Stimulated activated CD4-positive, alpha-beta T cell treated with anti-CD3 and anti-CD28 coated beads, Interleukin-15, amount 100 ng/mL, for 1 hour (primary cell): Measurements from ENCODE around the gene AMBP.

Experiments
- DNase-seq, 2 donors: peaks; one replicate each; pipeline ENCODE4 v3.0.0-alpha.2; 2020; ENCODE audit warnings: low read depth in 1 of 2, low spot score in 1 of 2

Gene AMBP

DNA sequence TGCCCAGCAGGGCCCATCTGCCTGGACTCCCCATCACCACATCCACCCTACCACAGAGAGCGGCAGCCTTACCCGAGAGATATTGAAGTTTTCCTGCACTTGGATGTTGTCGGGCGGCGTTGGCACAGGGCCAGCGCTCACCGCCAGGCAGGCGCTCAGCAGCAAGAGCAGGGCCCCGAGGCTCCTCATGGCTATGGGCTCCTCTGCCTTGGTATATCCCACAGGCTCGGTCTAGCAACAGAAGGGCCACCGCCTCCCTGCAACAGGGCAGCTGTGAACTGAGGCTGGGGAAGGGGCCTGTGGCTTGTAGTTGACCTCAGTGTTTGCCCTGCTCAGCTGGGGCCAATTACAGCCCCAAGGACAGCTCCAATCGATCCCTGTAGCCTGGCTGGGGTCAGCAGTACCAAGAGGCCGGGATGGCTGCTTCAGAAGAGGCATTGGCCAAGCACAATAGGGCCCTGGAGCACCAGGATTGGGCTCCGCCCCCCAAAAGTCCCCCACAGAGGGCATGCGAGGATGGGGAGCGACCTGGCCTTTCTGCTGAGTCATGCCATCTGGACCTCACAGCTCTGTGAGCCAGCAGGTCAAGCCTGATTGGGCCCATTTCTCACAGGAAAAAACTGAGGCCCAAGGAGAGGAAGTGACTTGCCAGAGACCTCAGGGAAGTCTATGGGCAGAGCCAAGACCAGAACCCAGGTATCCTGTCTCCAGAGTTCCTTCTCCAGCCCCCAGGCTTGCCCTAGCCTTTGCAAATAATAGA lies at the start of gene AMBP:
AMBP (minus strand) TSS at position 280 of the 760 bp plus-strand sequence; CDS start at position 189, 91 bp downstream.
- no peak for DNase-seq

DNA sequence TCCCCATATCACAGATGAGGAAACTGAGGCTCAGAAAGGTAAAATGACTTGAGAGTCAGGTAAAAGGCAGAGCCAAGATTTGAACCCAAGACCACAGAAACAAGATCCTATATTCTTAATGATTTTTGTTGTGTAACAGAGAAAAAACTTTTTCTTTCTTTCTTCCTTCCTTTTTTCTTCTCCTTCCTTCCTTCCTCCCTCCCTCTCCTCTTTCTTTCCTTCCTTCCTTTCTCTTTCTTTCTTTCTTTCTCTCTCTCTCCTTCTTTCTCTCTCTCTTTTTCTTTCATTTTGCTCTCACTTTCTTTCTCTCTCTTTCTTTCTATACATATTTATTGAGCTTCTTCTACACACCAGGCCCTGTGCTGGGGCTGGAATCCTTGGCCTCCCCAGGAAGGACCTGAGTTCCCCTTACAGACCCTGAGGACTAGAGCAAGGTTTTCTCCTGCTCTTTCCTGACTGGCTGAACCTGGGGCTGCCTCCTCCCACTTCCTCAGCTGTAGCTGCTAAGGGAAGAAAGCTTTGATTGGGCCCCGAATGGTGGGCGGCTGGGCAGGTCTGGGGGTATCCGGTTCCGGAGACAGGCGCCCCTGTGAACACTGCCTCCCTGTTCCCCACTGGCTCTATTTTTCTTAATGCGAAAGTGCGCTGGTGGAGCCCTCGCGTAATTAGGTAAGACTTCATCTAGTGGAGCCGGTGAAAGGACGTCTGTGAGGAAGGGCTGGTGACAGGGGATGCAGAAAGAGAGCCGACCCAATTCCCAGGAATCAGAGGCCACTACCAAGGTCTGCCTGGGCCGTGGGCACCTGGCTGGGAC lies 48.4 kb upstream of the AMBP start:
- DNase-seq: no peak

DNA sequence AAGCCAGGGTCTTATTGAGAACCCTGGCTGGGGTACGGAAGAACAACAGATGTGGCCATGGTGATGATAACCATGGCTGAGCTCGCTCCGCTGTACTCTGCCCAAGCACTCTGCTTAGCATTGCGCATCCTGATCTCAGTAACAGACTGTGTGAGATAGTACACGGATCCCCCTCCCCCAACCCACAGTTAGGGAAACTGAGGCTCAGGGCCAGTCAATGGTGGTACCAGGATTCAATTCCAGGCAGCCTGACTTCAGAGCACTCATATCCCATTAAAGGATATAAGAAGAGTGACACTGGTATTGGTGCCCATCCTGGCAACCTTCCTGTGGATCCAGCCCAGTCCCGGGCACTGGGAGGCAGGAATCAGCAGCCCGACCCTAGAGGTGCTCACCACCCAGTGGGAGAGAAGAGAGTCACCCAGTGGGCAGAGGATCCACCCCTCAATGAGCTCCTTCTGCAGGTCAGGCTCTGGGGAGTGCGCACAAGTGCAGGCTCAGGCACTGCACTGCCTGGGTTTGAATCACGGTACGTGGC lies 47.4 kb upstream of the AMBP start:
- no peak for DNase-seq

DNA sequence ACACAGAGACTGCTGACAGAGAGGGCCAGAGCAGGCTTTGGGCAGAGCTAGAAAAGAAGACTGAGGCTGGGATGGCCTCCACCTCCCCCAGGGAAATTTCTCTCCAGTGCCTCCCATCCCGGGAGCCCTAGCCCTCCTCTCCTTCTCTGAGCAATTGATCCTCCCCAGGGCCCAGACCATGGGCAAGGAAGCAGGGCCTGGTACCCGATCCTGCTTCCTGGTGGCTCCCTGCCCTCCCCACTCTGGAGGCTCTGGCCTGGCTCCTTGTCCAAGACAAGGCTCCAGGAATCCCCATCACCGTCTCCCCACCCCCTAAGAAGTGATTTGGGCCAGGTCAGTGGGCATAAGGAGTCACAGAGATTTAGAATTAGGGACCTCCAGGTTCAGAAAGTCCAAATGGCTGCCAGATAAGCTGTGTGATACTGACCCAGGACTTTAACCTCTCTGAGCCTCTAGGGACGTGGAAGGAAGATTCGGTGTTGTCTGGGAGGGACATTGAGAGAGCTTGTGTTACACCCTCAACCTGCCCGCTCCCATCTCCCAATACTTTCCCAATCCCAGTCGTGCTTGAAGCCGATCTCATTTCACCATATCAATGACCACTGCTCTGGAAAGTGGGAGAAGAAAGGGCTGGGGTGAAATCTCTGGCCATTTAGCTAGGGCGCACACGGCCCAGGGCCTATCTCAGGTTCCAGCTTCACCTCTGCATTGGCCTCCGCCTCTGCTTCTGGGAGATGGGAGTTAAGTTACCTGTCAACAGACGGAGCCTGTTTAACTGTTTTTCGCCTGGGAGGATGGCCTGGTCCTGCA lies 46.8 kb upstream of the AMBP start:
- no peak for DNase-seq

DNA sequence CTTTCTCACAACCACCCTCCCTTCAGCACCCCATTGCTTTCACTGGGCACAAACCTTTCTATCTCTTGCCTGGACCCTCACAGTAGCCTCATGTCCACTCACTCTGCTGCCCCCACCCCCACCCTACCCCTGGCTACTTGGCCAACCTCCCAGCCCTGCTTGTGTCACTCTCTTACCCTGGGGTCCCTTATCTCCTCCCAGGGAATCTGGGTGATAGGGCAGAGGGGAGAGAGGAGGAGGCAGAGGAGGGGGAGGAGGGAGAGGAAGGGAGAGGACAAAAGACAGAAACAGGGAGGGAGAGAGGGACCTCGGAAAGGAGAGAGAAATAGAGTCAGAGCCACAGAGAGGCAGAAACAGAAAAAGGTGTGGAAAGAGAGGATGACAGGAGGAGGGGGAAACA lies 46.0 kb upstream of the AMBP start:
- no peak for DNase-seq

DNA sequence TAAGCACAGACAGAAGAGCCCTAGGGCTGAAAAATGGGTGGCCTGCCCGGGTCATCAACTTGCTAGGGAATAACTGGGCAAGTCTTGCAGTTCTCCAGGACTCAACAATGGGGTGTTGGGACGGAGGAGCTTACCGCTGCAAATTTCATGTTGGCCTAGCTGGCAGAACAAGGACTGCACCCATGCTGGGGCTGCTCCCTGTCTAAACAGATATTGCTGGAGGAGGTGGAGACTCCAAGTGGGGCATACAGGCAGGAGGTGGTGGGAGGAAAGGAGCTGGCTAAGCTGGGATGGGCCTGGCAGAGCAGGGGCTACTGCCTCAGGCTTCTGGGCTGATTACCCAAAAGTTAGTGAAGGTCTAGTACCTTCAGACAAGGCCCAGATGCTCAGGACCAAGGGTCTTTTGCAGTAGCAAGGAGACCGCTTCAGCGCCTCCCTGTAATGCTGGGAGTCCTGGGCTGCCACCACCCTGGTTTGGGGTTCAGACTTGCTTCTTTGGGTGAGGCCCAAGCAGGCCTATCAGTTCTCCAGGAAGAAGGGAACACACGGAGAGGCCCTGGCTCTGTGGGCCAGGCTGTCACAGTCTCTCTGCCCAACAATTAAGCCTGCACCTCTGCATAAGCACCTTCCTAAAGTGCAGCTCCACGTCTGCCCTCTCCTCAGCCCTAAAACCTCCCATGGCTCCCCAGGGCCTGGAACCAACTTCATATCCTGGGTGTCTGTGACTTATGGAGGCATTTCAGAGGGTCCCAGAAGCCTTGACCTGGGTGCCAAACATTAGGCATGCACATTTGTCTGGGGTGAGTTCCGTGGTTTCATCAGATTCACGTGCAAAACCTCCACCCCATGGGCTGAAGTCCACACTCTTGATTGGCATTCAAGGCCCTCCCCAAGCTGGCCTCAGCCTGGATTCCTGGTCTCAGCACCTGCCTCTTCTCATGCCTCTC lies 45.2 kb upstream of the AMBP start:
- DNase-seq: no peak

DNA sequence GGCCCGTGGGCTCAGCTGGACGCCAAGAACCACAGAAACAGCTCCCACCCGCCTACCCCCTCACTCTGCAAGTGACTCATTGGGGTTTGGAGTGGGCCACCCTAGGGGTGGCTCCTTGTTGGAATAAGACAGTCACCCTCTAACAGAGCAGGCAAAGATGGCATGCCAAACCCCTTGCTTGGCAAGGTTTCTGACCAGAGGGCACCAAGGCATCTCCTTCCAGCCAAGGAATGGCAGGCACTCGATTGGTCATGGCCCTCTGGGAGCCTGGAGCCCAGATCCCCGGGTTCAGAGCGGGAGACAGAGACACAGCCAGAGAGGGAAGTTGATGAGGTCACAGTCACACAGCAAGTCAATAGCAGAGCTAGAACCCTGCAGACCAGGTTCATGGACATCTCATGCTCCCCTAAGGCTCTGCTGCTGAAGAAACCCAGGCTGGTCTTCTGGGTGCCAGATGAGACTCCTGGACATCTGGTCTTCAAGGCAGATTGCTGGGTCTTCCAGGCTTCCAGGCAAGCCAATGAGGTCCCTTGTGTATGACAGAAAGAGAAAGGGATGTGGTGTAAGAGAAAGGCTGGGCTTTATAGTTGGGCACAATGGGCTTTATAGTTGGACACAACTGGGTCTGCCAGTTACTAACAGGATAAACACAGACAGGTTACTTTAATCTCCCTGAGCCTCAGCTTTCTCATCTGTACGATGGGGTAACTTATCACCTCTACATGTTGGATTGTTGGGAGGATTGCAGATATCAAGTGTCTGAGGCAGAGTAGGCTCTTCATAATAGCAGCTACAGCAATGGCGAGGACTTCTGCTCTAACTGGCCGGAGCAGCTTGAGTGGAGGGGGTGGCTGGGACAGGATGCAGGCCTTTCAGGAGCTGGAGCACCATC lies 44.3 kb upstream of the AMBP start:
- DNase-seq: no peak

DNA sequence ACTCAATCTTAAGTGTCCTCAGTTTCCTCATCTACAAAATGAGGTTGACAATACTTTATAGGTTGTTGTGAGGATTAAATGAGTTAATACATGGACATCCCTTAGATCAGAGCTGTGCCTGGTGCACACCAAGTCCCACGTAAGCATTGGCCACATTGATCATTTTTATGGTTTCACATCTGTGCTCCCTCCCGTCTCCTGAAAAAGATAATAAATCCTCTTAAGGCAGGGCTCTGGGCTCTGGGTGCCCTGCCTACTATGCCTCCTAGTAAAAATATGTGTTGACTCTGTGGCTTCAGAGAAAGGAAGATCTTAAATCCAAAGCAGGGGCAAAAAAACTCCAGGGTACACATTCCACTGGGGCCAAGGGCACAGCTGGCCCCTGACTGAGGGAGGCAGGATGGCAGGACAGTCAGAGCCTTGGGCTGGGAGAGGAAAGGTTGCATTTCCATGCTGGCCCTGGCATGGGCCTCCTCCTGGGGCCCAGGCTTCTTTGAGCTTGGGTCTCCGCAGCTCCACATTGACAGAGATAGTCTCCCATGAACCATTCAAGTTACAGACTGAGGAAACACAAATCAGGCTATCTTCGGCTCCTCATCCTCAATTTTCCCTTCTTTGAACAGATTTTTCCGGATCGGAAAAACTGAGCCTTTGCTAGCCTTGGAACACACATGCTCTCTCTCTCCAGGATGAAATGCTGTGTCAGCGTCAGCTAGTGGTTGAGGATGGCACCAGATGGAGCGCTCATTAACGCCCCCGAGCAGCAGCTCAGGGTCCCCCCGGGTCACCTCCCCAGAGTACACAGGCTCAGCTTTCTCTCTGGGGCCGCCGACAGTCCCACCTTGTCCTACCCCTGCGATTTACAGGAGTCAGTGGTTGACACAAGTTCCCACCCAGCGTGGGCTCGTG lies 43.4 kb upstream of the AMBP start:
- no peak for DNase-seq

DNA sequence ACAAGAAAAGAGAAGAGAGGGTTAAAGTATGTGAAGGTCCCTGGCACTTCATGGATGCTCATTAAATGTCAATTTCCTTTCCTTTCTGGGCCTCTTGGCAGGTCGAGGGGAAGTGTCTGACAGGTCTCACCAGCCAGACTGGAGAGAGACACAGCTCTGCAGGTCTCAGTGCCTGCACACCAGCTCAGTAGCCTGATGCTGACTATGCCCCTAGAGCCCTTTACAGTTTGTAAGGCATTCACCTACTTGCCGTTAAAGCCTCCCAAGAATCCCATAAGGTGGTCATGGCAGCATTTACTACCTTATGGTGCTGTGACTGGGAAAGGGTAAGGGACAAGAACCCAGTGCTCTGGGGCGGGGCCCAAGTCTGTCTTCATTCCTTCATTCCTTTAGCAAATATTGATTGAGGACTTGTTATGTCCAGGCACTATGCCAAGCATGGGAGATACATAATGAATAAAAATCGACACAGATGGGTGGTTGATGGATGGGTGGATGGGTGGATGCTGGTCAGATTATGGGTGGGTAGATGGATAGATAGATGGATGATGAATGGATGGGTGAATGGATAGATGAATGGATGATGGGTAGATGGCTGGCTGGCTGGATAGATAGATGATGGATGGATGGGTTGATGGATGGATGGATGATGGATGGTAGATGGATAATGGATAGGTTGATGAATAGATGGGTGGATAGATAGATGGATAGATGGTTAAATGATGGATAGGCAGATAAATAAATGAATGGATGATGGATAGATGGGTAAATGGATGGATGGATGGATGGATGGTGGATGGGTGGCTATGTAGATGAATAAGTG lies 42.3 kb upstream of the AMBP start:
- no peak for DNase-seq

DNA sequence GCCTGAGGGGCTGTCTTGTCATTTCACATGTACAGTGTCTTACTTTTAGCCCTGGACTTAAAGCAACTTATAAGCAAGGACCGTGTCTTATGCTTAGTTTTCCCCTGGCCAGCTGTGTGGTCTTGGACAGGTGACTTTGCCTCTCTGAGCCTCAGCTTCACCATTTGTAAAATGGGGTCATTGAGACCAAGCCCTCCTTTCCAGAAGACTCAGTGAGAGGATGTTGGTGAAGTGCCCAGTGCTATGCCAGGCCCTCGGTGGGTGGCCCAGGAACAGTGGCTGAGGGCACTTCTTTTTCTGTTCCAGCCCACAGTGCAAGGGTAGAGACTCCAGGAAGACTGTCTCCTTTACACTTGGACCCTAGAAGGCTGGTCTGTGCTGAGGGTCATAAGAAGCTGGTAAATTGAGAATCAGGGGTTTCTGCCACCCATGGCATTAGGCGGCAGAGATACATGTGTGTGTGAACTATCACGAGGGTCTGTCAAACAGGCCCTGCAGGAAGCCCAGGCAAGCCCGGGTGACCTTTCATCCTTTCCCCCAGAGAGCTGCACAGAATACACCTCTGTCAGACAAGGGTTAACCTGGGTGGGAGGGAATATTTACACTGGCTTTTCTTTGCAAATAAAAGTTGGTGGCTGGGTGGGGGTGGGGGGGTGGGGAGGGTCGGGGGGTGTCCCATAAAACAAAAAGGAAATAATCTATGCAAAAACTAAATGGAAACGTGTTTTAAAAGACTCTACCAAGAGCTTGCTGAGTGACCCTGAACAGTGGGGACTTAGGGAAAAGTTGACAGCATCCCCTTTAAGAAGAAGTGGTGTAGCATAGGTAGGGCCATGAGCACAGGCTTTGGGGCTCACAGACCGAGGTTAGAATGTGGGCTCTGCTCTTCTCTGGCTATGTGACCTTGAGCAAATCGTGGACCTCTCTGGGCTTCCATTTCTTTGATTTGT lies 41.4 kb upstream of the AMBP start:
- DNase-seq: no peak

DNA sequence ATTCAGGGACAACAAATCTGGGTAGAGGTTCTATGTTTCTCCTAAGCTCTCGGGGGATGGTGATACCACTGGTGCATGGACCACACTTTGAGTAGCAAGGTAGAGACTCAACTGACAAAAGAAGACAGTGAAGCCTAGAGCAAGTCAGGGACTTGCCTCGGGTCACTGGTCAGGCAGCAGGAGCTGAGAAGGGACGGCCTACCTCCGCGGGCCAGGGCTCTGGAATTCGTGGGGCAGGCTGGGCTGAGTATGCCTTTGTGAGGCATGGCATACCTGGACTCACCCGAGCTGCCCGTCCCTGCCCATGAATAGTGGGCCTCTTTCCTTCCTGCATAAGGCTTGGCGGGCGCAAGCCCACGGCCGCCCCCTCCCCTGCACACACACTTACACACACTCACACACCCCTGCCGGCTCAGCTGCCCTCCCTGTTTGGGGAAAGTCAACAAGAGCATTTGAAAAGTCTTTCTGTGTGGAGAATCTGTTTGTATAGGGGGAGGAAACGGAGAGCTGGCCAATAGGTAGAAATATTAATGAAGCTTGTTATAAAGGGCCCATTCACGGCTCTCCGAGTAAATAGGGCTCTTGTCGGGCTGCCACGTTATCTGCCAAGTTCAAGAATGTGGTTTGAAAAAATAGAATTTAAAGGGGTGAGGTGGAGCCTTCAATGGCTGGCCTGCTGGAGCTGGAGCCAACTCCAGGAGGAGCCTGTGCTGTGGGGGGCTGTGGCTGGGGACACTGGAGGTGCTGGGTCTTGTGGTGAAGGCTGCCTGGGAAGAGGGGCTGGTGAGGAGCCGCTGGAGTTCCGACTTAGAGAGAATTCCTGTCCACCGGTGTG lies 40.1 kb upstream of the AMBP start:
- no peak for DNase-seq

DNA sequence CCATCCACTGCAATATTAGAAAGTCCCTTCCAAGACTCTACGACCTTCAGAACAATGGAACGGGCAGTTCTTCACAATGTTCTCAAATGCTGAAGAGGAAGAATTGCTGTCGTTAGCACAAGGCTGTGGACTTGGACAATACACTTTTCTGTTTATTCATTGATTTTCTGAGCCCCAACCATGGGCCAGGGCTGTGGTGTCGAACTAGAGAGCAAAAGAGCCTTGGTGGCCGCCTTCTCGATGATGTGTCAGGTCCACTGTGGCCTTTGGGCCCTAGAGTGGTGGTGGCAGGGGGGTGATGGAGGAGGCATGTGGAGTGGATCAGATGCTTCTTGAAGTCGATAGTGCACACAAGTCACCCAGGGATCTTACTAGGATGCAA lies 39.5 kb upstream of the AMBP start:
- DNase-seq: no peak

DNA sequence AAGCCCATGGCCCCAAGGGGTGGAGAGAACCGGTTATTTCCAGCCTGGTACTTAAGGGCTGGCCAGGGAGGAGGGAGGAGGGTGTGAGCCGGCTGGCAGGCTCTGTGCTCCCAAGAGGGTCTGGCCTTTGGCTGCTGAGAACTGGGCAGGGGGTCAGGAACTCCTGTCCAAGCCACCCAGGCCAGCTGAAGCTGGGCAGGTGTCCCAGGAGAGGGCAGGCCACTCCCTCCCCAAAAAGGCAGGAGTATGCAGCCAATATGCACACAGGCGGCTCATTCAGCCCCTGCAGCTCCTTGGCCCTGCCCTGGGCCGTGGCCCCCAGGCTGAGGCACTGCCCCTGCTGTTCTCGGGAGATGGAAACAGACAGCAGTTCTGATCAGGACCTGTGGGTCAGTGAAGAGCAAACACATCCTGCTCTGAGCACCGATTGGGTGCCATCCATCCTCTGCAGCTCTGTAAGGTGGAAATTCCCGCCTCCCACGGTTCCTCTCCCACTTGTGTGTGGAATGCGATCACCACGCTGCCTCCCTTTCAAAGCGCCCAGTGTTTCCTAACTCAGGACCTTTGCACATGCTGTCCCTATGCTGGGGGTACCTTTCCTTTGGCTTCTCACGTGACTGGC lies 38.1 kb upstream of the AMBP start:
- DNase-seq: no peak

DNA sequence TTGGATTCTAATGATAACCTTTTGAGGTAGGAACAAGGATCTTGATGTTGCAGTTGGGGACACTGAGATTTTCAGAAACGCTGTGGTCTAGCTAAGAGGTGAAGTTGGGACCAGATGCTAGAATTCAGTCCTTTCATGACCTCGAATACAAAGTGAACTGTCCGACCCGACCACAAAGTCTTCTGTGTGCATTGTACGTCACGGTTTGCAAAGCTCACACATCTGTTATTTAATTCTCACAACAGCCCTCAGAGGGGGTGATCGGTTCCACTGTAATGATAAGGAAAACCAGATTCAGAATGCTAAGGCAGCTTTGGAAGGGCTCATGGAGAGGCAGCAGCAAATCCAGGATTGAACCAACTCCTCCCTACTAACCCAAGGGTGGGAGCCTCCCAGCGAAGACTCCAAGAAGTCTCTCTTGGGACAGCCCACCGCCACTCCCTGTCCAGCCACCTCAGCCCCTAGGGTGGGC lies 37.6 kb upstream of the AMBP start:
- no peak for DNase-seq

DNA sequence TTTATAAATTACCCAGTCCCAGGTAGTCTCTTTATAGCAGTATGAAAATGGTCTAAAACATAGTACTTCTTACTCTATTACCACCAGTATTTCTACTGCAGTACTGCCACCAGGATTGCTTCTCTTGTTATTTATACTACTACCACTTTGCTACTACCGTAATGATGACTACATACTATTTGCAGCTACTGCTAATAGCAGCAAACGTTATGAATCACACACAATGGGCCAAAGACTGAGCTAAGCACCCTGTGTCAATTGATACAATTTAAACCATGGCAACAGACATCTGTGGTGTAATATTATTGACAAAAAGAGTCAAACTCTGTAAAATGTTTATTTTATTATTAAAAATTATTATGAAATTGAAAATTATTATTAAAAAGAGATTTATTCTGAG lies 36.3 kb upstream of the AMBP start:
- no peak for DNase-seq
